Stimulated activated CD8-positive, alpha-beta memory T cell treated with anti-CD3 and anti-CD28 coated beads, Interleukin-12 subunit alpha, Interleukin-12 subunit beta, amount 100 ng/mL, for 24 hours (primary cell): ENCODE measurements around the gene TIGD3.
"Not testable (repeated sequence)": the region's sequence is repeated elsewhere in the genome, so short reads cannot be mapped to it uniquely, and the experiment has no call there.

Source experiments
- DNase-seq: peaks from one replicate; pipeline ENCODE4 v3.0.0-alpha.2; 2020; ENCODE audit errors: extremely low read depth

The TIGD3 gene

GRCh38 chr11:65325435-65325834 lies 29.1 kb upstream of the TIGD3 start:
- DNase-seq: no peak

- DNase-seq: no peak
Observed at GRCh38 chr11:65327021-65327420, 27.5 kb upstream of the TIGD3 start.

GRCh38 chr11:65329478-65329877 lies 25.1 kb upstream of the TIGD3 start:
- no peak for DNase-seq

GRCh38 chr11:65329944-65330403 lies 24.6 kb upstream of the TIGD3 start:
- DNase-seq: peak; percentile 61

GRCh38 chr11:65330544-65330943 lies 24.0 kb upstream of the TIGD3 start:
- no peak for DNase-seq

- DNase-seq: not testable (repeated sequence)
Observed at GRCh38 chr11:65332591-65332990, 22.0 kb upstream of the TIGD3 start.

GRCh38 chr11:65334696-65335295 lies 19.8 kb upstream of the TIGD3 start:
- DNase-seq: no peak

- no peak for DNase-seq
Observed at GRCh38 chr11:65338676-65339075, 15.9 kb upstream of the TIGD3 start.

GRCh38 chr11:65340226-65340625 lies 14.3 kb upstream of the TIGD3 start:
- DNase-seq: no peak

GRCh38 chr11:65341856-65342255 lies 12.7 kb upstream of the TIGD3 start:
- no peak for DNase-seq

- no peak for DNase-seq
Observed at GRCh38 chr11:65351511-65351910, 3.0 kb upstream of the TIGD3 start.

GRCh38 chr11:65352783-65353182 lies 1.8 kb upstream of the TIGD3 start:
- DNase-seq: no peak

GRCh38 chr11:65353376-65353775 lies 1.2 kb upstream of the TIGD3 start:
- DNase-seq: no peak

GRCh38 chr11:65353900-65354264 lies 669 bp upstream of the TIGD3 start:
- DNase-seq: no peak

GRCh38 chr11:65355013-65355775 lies 643 bp downstream of the TIGD3 start:
- no peak for DNase-seq

GRCh38 chr11:65355776-65356393 lies 1.3 kb downstream of the TIGD3 start:
- no peak for DNase-seq

- DNase-seq: no peak
Observed at GRCh38 chr11:65356394-65356972, 1.9 kb downstream of the TIGD3 start.

GRCh38 chr11:65357856-65358356 lies 3.4 kb downstream of the TIGD3 start:
- no peak for DNase-seq

GRCh38 chr11:65362320-65362931 lies 7.9 kb downstream of the TIGD3 start:
- DNase-seq: no peak

- DNase-seq: no peak
Observed at GRCh38 chr11:65362966-65363365, 8.4 kb downstream of the TIGD3 start.

GRCh38 chr11:65363770-65364169 lies 9.2 kb downstream of the TIGD3 start:
- DNase-seq: no peak

GRCh38 chr11:65366340-65366773 lies 11.8 kb downstream of the TIGD3 start:
- no peak for DNase-seq
